ENCODE results near the gene PRKCQ. TPM values are rescaled to one million over a fixed set of nuclear protein-coding genes. Genes with fewer than 3 reads are reported as not detected.

The PRKCQ gene
- total and polyA plus RNA-seq, 3 donors from 2014 or later: 2.5 to 3.0 (median 2.9) TPM

GRCh38 chr10:6487920-6488319 lies 92.2 kb downstream of the PRKCQ start:
- Histone ChIP-seq H3K27ac (no peak overlapping the region), H3K4me3 (no peak overlapping the region), H3K27me3 (no peaks in the 10 kb centered on the region), H3K36me3 (ENCODE audit: low read depth, missing control alignments) (no peaks in the 10 kb centered on the region), H3K4me1 (no peaks in the 10 kb centered on the region), H3K9me3 (no peaks in the 10 kb centered on the region)
- no peak for DNase-seq
- WGBS, 2 donors: 80 to 93% methylated on average over 5 of the region's 5 CpGs
- TF ChIP-seq POLR2A (IDR thresholded peaks at IDR 0.05) (no peak), CTCF (IDR thresholded peaks at IDR 0.05) (no peak)
- intact Hi-C loops (cut with DNase I; ENCODE audit: low total_unique reads): no loop called here

- no peaks in the 10 kb centered on the region for H3K9me3 ChIP-seq
These were observed 93.8 kb downstream of the PRKCQ start for GRCh38 chr10:6486309-6486708.

GRCh38 chr10:6482737-6483357 lies 97.2 kb downstream of the PRKCQ start:
- H3K4me1 ChIP-seq: no peaks in the 10 kb centered on the region
- H3K36me3 ChIP-seq (ENCODE audit: low read depth, missing control alignments): no peaks in the 10 kb centered on the region
- no peak for DNase-seq
- no peak overlapping the region for H3K27ac ChIP-seq
- no peaks in the 10 kb centered on the region for H3K9me3 ChIP-seq
- H3K27me3 ChIP-seq: no peaks in the 10 kb centered on the region
- WGBS, 2 donors: 91 to 94% methylated on average over 9 of the region's 9 CpGs
- intact Hi-C loops (cut with DNase I; ENCODE audit: low total_unique reads): no loop called here
- no peak overlapping the region for H3K4me3 ChIP-seq
- TF ChIP-seq POLR2A (IDR thresholded peaks at IDR 0.05): no peak
- no peak for TF ChIP-seq CTCF (IDR thresholded peaks at IDR 0.05)

More at GRCh38 chr10:6486309-6486708, 93.8 kb downstream of the PRKCQ start:
- H3K4me3 ChIP-seq: no peak overlapping the region
- TF ChIP-seq POLR2A (IDR thresholded peaks at IDR 0.05): no peak
- TF ChIP-seq CTCF (IDR thresholded peaks at IDR 0.05): no peak
- no peak for DNase-seq
- H3K27ac ChIP-seq: no peak overlapping the region
- no peaks in the 10 kb centered on the region for H3K27me3 ChIP-seq
- 84 to 91% methylated on average over 6 of the region's 6 CpGs for WGBS, 2 donors
- intact Hi-C loops (cut with DNase I; ENCODE audit: low total_unique reads): no loop called here
- no peaks in the 10 kb centered on the region for H3K36me3 ChIP-seq (ENCODE audit: low read depth, missing control alignments)
- H3K4me1 ChIP-seq: no peaks in the 10 kb centered on the region

- intact Hi-C loops (cut with DNase I; ENCODE audit: low total_unique reads): no loop called here
- 94 to 95% methylated on average over 8 of the region's 8 CpGs for WGBS, 2 donors
- TF ChIP-seq CTCF (IDR thresholded peaks at IDR 0.05) (no peak), POLR2A (IDR thresholded peaks at IDR 0.05) (no peak)
These were observed 101.4 kb downstream of the PRKCQ start for GRCh38 chr10:6478722-6479121.

GRCh38 chr10:6476989-6477388 lies 103.1 kb downstream of the PRKCQ start:
- intact Hi-C loops (cut with DNase I; ENCODE audit: low total_unique reads): no loop called here
- Histone ChIP-seq H3K4me3 (no peak overlapping the region), H3K4me1 (no peaks in the 10 kb centered on the region), H3K36me3 (ENCODE audit: low read depth, missing control alignments) (no peaks in the 10 kb centered on the region), H3K27me3 (no peaks in the 10 kb centered on the region), H3K9me3 (no peaks in the 10 kb centered on the region), H3K27ac (no peak overlapping the region)
- 56% methylated on average over 2 of the region's 2 CpGs for WGBS, 2 donors
- DNase-seq: no peak
- TF ChIP-seq CTCF (IDR thresholded peaks at IDR 0.05) (no peak), POLR2A (IDR thresholded peaks at IDR 0.05) (no peak)

More at GRCh38 chr10:6478722-6479121, 101.4 kb downstream of the PRKCQ start:
- no peaks in the 10 kb centered on the region for H3K4me1 ChIP-seq
- H3K36me3 ChIP-seq (ENCODE audit: low read depth, missing control alignments): no peaks in the 10 kb centered on the region
- H3K9me3 ChIP-seq: no peaks in the 10 kb centered on the region
- DNase-seq: no peak
- H3K4me3 ChIP-seq: no peak overlapping the region
- no peaks in the 10 kb centered on the region for H3K27me3 ChIP-seq
- no peak overlapping the region for H3K27ac ChIP-seq

Data from testis (tissue), 3 donors.